ENCODE results near the gene TMEM175. TPM values are rescaled to one million over a fixed set of nuclear protein-coding genes. Genes with fewer than 3 reads are reported as not detected.
A peak's percentile ranks its signal among the peaks of the same experiment; 100 is the strongest.

Gene TMEM175
- total and polyA plus RNA-seq, 4 donors = 23.7 to 43.7 (median 27.4) TPM

GRCh38 chr4:982814-983213 lies 50.6 kb downstream of the TMEM175 start:
- ATAC-seq (ENCODE audit: insufficient read depth, low FRiP score) (no peak), DNase-seq (no peak)
- Histone ChIP-seq H3K36me3 (ENCODE audit: control insufficient read depth in 4 of 4, insufficient read depth in 4 of 4, low read length in 4 of 4) (no peaks in the 10 kb centered on the region), H3K4me3 (no peak overlapping the region), H3K9me3 (ENCODE audit: control insufficient read depth in 4 of 4, insufficient read depth in 3 of 4, low read length in 3 of 4) (no peaks in the 10 kb centered on the region), H3K4me1 (ENCODE audit: control insufficient read depth in 5 of 5, insufficient read depth in 5 of 5, low read length in 5 of 5) (peaks cover 0 to 21% (median 12%) of the 10 kb centered on the region in 5 donors), H3K9ac (ENCODE audit: insufficient read depth in 1 of 2, low read length in 2 of 2) (no peak overlapping the region), H3K27ac (ENCODE audit: low read depth in 1 of 2, low read length in 1 of 2) (no peak overlapping the region), H3K27me3 (ENCODE audit: control insufficient read depth in 3 of 3, insufficient read depth in 3 of 3, low read length in 2 of 3) (no peaks in the 10 kb centered on the region)
- no peak for TF ChIP-seq CTCF (IDR thresholded peaks at IDR 0.05; ENCODE audit: control extremely low read depth, extremely low read depth)
- 97% methylated on average over 15 of the region's 15 CpGs for WGBS, 2 donors

- Histone ChIP-seq H3K4me3 (no peak overlapping the region), H3K4me1 (ENCODE audit: control insufficient read depth in 5 of 5, insufficient read depth in 5 of 5, low read length in 5 of 5) (peaks cover 0 to 21% (median 10%) of the 10 kb centered on the region in 5 donors), H3K9me3 (ENCODE audit: control insufficient read depth in 4 of 4, insufficient read depth in 3 of 4, low read length in 3 of 4) (no peaks in the 10 kb centered on the region), H3K27ac (ENCODE audit: low read depth in 1 of 2, low read length in 1 of 2) (no peak overlapping the region), H3K36me3 (ENCODE audit: control insufficient read depth in 4 of 4, insufficient read depth in 4 of 4, low read length in 4 of 4) (no peaks in the 10 kb centered on the region), H3K9ac (ENCODE audit: insufficient read depth in 1 of 2, low read length in 2 of 2) (no peak overlapping the region), H3K27me3 (ENCODE audit: control insufficient read depth in 3 of 3, insufficient read depth in 3 of 3, low read length in 2 of 3) (no peaks in the 10 kb centered on the region)
- TF ChIP-seq CTCF (IDR thresholded peaks at IDR 0.05; ENCODE audit: control extremely low read depth, extremely low read depth) = no peak
- WGBS, 2 donors = 80 to 85% methylated on average over 15 of the region's 15 CpGs
- no peak for ATAC-seq (ENCODE audit: insufficient read depth, low FRiP score)
- no peak for DNase-seq
Measured at GRCh38 chr4:984336-985054, 52.2 kb downstream of the TMEM175 start.

GRCh38 chr4:985123-985830 lies 53.0 kb downstream of the TMEM175 start:
- peak; percentile 46 to 61 (median 59) for DNase-seq
- Histone ChIP-seq H3K4me1 (ENCODE audit: control insufficient read depth in 5 of 5, insufficient read depth in 5 of 5, low read length in 5 of 5) (peaks cover 0 to 21% (median 10%) of the 10 kb centered on the region in 5 donors), H3K27me3 (ENCODE audit: control insufficient read depth in 3 of 3, insufficient read depth in 3 of 3, low read length in 2 of 3) (no peaks in the 10 kb centered on the region), H3K36me3 (ENCODE audit: control insufficient read depth in 4 of 4, insufficient read depth in 4 of 4, low read length in 4 of 4) (peaks cover 0 to 8% (median 0%) of the 10 kb centered on the region in 4 donors), H3K27ac (ENCODE audit: low read depth in 1 of 2, low read length in 1 of 2) (peak overlapping the region in 1 of 2 donors; percentile 5), H3K9me3 (ENCODE audit: control insufficient read depth in 4 of 4, insufficient read depth in 3 of 4, low read length in 3 of 4) (no peaks in the 10 kb centered on the region), H3K9ac (ENCODE audit: insufficient read depth in 1 of 2, low read length in 2 of 2) (no peak overlapping the region), H3K4me3 (no peak overlapping the region)
- no peak for TF ChIP-seq CTCF (IDR thresholded peaks at IDR 0.05; ENCODE audit: control extremely low read depth, extremely low read depth)
- WGBS, 2 donors = 36 to 50% methylated on average over 23 of the region's 23 CpGs
- peak; percentile 43 for ATAC-seq (ENCODE audit: insufficient read depth, low FRiP score)
